ENCODE data around the gene ACTR1B. TPM values are rescaled to one million over a fixed set of nuclear protein-coding genes. Genes with fewer than 3 reads are reported as not detected.
"Not testable (repeated sequence)": the region's sequence is repeated elsewhere in the genome, so short reads cannot be mapped to it uniquely, and the experiment has no call there.

ACTR1B gene
- total RNA-seq, 1 donor from 2014 or later: 39.5 TPM

DNA sequence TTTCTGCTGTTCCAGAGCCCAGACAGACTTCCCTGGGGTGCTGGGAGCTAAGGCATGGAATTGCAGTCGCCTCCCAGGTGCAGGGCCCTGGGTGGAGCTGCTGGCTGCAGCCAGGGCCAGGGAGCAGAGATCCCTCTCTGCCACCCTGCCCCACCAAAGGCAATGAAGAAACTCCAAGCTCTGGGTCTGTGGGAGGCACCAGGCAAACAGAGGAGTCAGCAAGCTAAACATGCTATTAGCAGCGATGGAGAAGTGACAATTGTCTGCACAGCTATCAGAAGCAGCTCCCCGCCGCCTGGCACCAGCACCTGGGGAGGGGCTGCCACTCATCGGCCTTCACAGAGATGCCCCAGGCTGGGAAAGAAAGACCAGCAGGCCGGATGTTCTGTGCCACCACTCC is 45.9 kb downstream of the ACTR1B start:
- no peaks in the 10 kb centered on the region for H3K36me3 ChIP-seq
- no peaks in the 10 kb centered on the region for H3K9me3 ChIP-seq
- intact Hi-C loops (cut with DNase I): no loop called here
- no peak for DNase-seq (ENCODE audit: extremely low spot score in 2 of 2)
- H3K27ac ChIP-seq: no peak overlapping the region
- H3K27me3 ChIP-seq: no peaks in the 10 kb centered on the region
- TF ChIP-seq CTCF (IDR thresholded peaks at IDR 0.05) (no peak), POLR2AphosphoS5 (IDR thresholded peaks at IDR 0.05; ENCODE audit: insufficient read depth in 1 of 2, low read depth in 1 of 2) (no peak), POLR2A (IDR thresholded peaks at IDR 0.05) (no peak)
- H3K4me1 ChIP-seq: no peaks in the 10 kb centered on the region
- H3K4me3 ChIP-seq: no peak overlapping the region

DNA sequence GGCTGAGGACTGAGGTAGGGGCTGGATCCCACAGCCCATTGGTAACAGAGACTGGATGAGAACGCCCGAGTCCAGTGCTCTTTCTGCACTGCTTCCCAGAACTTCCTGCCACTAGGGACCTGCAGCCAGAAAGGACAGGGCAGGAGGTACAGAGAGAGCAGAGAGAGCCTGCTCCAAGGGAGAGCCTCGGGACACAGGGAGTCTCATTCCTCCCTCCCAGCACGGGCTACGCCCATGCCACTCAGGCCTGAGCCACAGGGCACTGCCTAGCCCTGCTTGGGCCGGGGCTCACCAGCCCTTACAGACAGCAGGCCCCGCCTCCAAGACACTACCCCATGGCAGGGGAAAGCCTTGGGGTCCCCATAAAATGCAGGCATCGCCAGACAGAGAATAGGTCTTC is 48.1 kb downstream of the ACTR1B start:
- H3K27me3 ChIP-seq; DNase-seq (ENCODE audit: extremely low spot score in 2 of 2); H3K36me3 ChIP-seq; intact Hi-C loops (cut with DNase I); H3K27ac ChIP-seq; H3K4me1 ChIP-seq; H3K4me3 ChIP-seq; H3K9me3 ChIP-seq: not testable (repeated sequence)

- DNase-seq (ENCODE audit: extremely low spot score in 2 of 2); H3K36me3 ChIP-seq; H3K27ac ChIP-seq; H3K9me3 ChIP-seq; intact Hi-C loops (cut with DNase I); H3K4me1 ChIP-seq; H3K27me3 ChIP-seq; H3K4me3 ChIP-seq: not testable (repeated sequence)
Measured at GRCh38 chr2:97611895-97612294, 51.9 kb downstream of the ACTR1B start.

DNA sequence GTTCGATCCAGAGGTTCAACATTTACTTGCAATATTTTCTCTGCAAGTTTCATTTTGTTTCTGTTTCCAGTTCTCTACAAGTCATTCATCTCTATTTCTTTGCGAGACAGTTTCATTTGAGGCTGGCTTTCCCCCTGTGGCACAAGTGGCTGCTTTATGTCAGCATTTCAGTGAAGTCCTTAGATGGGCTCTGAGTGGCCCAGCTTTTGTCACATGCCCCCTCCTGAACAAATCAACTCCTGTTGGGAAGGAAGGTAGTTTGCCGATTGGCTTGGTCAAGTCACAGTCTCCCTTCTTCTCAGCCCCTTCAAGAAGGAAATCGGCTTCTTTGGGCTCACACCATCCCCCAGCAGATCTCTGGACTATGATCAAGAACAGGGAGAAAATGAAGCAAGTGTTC is 55.1 kb downstream of the ACTR1B start:
- H3K4me3 ChIP-seq; H3K27me3 ChIP-seq; H3K36me3 ChIP-seq; intact Hi-C loops (cut with DNase I); H3K27ac ChIP-seq; DNase-seq (ENCODE audit: extremely low spot score in 2 of 2); H3K9me3 ChIP-seq; H3K4me1 ChIP-seq: not testable (repeated sequence)

Small RNA genes lying within 50 kb of the gene (small RNA-seq; reads per million reads assigned to genes)
- not detected for gene RNU4-8P

Other genes starting within 250 kb of the ACTR1B start
- gene ANKRD36B, start 74.2 kb downstream of the ACTR1B start, total RNA-seq: 53.0 TPM
- 481 TPM for gene COX5B, start 18.0 kb downstream of the ACTR1B start, total RNA-seq
- 11.0 TPM for gene C2orf92, start 5.7 kb upstream of the ACTR1B start, total RNA-seq
- 16.7 TPM for gene ZAP70, start 49.5 kb upstream of the ACTR1B start, total RNA-seq